Osteocyte (in vitro differentiated cells): ENCODE results near the gene AEBP1. TPM values are rescaled to one million over a fixed set of nuclear protein-coding genes. Genes with fewer than 3 reads are reported as not detected.

Experiments
- DNase-seq: peaks from one replicate; pipeline ENCODE4 v3.0.0; 2021; ENCODE audit warnings: mixed read lengths; ENCODE audit not compliant: unreplicated experiment; ENCODE audit errors: extremely low spot score
- H3K27ac Mint-ChIP-seq: one replicate; pipeline ENCODE4 v1.8.0; 2021; ENCODE audit warnings: mild to moderate bottlenecking, mixed read lengths; ENCODE audit not compliant: unreplicated experiment
- H3K27me3 Mint-ChIP-seq: one replicate; pipeline ENCODE4 v1.8.0; 2021; ENCODE audit warnings: mixed read lengths; ENCODE audit not compliant: unreplicated experiment
- H3K36me3 Mint-ChIP-seq: one replicate; pipeline ENCODE4 v1.8.0; 2021; ENCODE audit warnings: mixed read lengths; ENCODE audit not compliant: unreplicated experiment
- H3K4me1 Mint-ChIP-seq: one replicate; pipeline ENCODE4 v1.8.0; 2021; ENCODE audit warnings: mixed read lengths; ENCODE audit not compliant: unreplicated experiment
- H3K4me3 Mint-ChIP-seq: one replicate; pipeline ENCODE4 v1.8.0; 2021; ENCODE audit warnings: mild to moderate bottlenecking, moderate library complexity, mixed read lengths; ENCODE audit not compliant: unreplicated experiment
- H3K9me3 Mint-ChIP-seq: one replicate; pipeline ENCODE4 v1.8.0; 2021; ENCODE audit warnings: mixed read lengths; ENCODE audit not compliant: unreplicated experiment
- CTCF ChIP-seq: fragments of 200-600 bp; sonication (generic); IDR thresholded peaks from 2 replicates; pipeline ENCODE4 v1.5.0; 2021; ENCODE audit warnings: antibody characterized with exemption, mild to moderate bottlenecking, moderate library complexity
- total RNA-seq: library from RNA; stranded (reverse); gene quantifications from 2 replicates; pipeline ENCODE4 v1.2.1, GENCODE V29; 2021

Gene AEBP1
- total RNA-seq, 1 donor from 2014 or later = 781 TPM

GRCh38 chr7:44114586-44115310, 10.6 kb downstream of the AEBP1 start:
- Mint-ChIP-seq H3K4me3 (no peak overlapping the region), H3K4me1 (peaks cover 5% of the 10 kb centered on the region), H3K27ac (no peak overlapping the region), H3K36me3 (peaks cover 17% of the 10 kb centered on the region), H3K27me3 (no peaks in the 10 kb centered on the region), H3K9me3 (no peaks in the 10 kb centered on the region)
- no peak for DNase-seq
- no peak for TF ChIP-seq CTCF

- no peaks in the 10 kb centered on the region for H3K27me3 Mint-ChIP-seq
- no peaks in the 10 kb centered on the region for H3K9me3 Mint-ChIP-seq
- H3K4me3 Mint-ChIP-seq = no peak overlapping the region
- no peak for DNase-seq
- peaks cover 5% of the 10 kb centered on the region for H3K4me1 Mint-ChIP-seq
- peak overlapping the region; percentile 34 for H3K27ac Mint-ChIP-seq
- TF ChIP-seq CTCF = no peak
- H3K36me3 Mint-ChIP-seq = peaks cover 22% of the 10 kb centered on the region
Measured at GRCh38 chr7:44116087-44116788, 12.1 kb downstream of the AEBP1 start.

GRCh38 chr7:44116789-44117666, 12.9 kb downstream of the AEBP1 start:
- peaks cover 7% of the 10 kb centered on the region for H3K4me1 Mint-ChIP-seq
- no peak overlapping the region for H3K27ac Mint-ChIP-seq
- no peak for DNase-seq
- peaks cover 20% of the 10 kb centered on the region for H3K36me3 Mint-ChIP-seq
- no peak for TF ChIP-seq CTCF
- no peaks in the 10 kb centered on the region for H3K27me3 Mint-ChIP-seq
- H3K4me3 Mint-ChIP-seq = no peak overlapping the region
- H3K9me3 Mint-ChIP-seq = no peaks in the 10 kb centered on the region

GRCh38 chr7:44117801-44118429, 13.8 kb downstream of the AEBP1 start:
- peaks cover 15% of the 10 kb centered on the region for H3K4me1 Mint-ChIP-seq
- no peaks in the 10 kb centered on the region for H3K9me3 Mint-ChIP-seq
- H3K27ac Mint-ChIP-seq = peak overlapping the region; percentile 28
- H3K27me3 Mint-ChIP-seq = no peaks in the 10 kb centered on the region
- no peak overlapping the region for H3K4me3 Mint-ChIP-seq
- no peak for DNase-seq
- H3K36me3 Mint-ChIP-seq = peaks cover 14% of the 10 kb centered on the region
- TF ChIP-seq CTCF = no peak
